GM19372 (cell line): Measurements from ENCODE around the gene RPS19.

Source experiments
- ATAC-seq: cut with Tn5 transposase; IDR thresholded peaks from one replicate; pipeline ENCODE4 v1.9.1; 2021; ENCODE audit warnings: mild to moderate bottlenecking, low read depth, moderate library complexity; ENCODE audit not compliant: unreplicated experiment

RPS19 gene

GRCh38 chr19:41897181-41897580, 37.1 kb downstream of the RPS19 start:
- ATAC-seq, result no peak

DNA sequence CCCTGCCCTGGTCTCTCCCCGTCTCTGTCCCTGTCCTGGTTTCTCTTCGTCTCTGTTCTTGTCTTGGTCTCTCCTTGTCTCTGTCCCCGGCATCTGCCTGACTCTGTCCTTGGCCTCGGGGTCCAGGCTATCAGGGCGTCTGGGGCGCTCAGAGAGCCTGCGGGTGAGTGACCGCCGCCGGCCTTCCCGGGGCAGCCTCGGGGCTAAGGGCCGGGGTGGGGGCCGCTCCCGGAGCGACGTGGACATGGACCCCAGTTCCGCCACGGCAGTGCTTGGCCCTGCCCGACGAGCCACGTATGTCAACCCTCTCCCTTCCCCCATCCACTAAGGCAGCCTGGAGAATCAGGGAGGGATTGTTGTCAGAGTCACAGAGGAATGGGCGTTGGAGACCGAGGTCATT, 37.8 kb downstream of the RPS19 start:
- ATAC-seq, result no peak

DNA sequence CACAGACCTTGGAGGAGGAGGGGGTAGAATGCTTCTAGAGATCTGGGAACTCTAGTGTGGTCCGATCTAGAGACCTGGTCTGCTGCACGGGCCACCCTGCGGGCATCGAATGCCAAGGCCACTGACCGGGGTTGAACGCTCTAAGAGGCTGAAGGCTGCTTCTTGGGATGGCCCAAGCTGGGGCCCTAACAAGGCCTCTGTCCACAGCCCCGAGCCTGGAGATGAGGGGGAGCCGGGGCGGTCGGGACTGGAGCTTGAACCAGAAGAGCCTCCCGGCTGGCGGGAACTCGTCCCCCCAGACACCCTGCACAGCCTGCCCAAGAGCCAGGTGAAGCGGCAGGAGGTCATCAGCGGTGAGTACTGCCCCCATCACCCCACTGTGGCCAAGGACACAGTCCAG, 38.2 kb downstream of the RPS19 start:
- no peak for ATAC-seq

GRCh38 chr19:41901707-41902360, 41.8 kb downstream of the RPS19 start:
- no peak for ATAC-seq

DNA sequence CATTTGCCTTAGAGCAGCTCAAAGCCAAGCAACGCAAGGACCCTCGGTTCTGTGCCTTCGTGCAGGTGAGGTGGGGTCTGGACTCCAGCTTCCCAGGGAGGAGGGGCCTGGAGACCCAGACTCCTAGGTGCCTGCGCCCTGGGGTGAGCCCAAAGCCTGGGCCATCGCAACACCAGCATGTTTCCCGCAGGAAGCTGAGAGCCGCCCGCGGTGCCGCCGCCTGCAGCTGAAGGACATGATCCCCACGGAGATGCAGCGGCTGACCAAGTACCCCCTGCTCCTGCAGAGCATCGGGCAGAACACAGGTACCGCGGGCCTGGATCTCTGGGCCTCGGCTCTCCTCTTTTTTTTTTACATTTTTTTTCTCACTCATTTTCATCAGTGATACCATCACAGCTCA, 42.5 kb downstream of the RPS19 start:
- ATAC-seq, result no peak

- no peak for ATAC-seq
Measured at GRCh38 chr19:41903193-41903953, 43.3 kb downstream of the RPS19 start.

DNA sequence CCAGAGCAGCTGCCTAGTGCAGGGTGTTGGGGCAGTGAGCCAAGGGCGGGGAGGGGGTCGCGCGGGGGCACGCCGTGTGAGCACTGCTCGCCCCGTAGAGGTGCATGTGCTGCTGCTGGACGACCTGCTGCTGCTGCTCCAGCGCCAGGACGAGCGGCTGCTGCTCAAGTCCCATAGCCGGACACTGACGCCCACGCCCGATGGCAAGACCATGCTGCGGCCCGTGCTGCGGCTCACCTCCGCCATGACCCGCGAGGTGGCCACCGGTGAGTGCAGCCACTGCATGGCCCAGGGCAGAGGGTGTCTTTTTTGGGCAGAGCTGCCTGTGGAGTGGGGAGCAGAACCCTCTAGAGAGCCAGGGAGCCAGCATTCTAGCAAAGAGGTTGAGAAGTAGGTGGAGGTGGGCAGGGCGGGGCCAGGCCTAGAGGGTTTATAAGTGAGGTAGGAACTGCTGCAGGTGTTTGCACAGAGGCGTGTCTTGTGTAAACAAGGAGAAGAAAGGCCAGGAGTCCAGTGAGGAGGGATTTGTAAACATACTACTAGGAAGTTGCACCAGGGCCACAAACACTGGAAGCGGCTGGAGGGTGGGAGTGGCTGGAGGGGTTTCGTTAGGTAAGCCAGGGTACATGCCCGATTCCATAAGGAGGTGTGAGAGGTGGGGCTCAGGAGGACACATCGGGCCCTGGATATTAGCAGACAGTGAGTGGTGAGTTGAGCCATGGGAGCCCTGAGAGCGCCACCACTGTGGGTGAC, 44.2 kb downstream of the RPS19 start:
- no peak for ATAC-seq

GRCh38 chr19:41905273-41906002, 45.4 kb downstream of the RPS19 start:
- no peak for ATAC-seq

GRCh38 chr19:41906271-41906670, 46.2 kb downstream of the RPS19 start:
- no peak for ATAC-seq

- ATAC-seq, result no peak
Measured at GRCh38 chr19:41906916-41907680, 47.0 kb downstream of the RPS19 start.

DNA sequence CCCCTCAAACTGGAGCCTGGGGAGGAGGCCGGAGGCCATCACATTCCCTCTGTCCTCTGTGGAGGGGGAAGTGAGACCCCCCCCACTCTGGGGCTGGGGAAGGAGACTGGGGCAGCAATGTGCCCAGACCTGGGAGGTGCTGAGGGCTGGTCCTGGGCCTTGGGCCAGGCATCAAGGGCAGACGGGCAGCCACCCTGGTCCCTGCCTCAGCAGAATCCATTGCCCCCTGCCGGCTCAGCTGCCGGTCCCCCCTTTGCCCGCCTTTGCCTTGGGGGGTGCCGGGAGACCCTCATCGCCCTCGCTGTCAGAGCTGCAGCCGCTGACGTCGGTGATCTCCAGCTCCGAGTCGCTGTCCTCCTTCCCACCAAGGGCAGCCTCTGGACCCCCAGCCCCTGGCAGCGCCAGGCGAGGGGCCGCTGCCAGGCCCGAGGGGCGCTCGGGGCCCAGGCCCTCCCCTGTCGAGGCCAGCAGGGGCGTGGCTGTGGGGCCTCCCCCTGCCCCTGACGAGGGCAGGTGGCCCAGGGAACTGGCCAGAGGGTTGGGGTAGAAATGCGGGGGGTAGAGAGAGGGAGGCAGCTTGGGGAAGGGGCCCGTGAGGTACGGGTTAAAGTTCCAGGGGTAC, 48.0 kb downstream of the RPS19 start:
- no peak for ATAC-seq

GRCh38 chr19:41908724-41909464, 48.8 kb downstream of the RPS19 start:
- ATAC-seq, result no peak

DNA sequence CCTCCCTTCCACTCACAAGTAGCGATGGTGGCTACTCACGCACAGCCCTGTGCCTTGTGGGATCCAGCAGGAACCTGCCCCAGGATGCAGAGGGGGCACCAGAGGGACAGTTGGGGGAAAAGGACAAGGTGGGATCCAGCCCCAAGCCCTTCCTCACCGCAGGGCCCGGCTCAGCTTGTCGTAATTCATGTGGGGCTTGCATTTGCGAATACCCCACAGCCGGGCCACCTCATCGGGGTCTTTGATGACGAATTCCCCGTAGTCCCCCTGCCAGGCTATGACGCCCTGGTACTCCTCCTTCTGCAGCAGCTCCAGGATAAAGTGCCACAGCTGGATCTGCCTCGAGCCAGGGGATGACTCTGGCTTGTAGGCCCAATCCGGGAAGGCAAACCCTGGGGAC, 49.7 kb downstream of the RPS19 start:
- no peak for ATAC-seq

GRCh38 chr19:41910240-41910991, 50.4 kb downstream of the RPS19 start:
- no peak for ATAC-seq

DNA sequence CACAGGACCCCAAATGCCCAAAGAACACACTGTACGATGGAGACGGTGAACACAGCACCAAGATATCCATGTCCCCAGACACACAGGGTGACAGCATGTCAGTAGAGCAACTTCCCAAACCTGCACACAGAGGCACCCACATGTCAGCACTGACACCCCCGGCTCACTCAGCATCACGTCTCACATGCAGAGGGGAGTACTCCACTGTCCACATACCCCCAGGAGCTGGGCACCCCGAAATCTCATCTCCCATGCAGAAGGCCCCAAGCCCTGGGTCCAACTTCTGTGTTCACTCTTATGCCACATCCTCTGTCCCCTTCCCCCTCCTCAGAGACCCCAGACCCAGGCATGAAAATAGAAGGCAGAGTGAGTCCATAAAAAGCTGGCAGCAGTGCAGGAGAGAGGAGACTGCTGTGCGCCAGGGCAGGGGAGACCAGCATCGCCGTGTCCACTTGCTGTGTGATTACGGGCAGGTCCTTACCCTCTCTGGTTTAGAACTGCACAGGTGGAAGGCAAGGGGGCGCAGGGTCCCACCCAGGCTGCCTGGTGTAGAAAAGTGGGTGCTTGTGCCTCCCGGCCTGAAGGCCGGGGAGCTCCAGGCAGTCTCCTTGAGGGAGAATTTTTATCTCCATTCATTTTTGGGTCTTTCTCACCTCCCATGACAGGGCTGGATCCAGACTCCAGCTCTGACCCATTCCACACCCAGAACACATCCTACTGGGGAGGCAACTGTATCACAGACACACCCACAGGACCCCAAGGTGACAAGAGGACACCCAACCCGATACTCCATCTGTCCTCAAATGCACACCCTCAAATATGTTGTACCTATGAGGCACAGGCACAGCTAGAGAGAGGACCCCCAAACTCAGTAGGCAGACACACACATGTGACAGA, 51.2 kb downstream of the RPS19 start:
- no peak for ATAC-seq

DNA sequence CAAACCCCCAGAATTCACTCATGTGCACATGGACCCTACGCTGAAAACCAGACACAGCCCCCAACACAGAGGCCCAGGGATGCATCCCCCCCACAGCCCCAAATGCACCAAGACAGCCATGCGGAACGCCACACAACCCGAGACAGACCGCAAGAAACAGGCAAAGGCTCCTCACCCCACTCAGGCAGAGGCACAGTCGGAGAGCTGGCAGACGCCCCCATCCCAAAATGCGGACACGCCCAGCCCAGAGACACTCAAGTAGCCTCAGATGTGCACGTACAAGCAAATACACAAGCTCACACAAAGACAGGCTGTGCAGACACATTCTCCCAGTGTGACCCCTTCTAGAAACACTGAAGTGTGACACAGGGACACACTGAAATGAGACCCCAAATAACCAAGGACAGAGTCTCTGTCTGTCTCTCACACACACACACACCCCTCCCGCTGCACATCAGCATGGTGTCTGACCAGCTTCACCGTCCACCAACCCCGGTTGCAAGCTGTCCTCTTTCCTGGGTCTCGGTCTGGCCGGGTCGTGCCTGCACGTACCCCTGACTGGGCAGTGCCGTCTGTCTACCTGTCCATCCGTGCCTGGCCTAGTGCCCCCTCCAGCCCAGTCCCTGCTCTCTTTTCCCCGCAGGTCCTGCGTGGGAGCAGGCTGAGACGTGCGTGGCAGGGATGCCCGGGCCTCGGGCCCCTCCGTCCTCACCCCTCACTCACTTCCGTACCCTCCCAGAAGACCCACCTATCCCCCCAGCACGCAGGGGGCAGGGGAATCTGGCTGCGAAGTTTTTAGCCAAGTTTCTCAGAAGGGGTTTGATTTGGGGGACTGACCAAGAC, 52.1 kb downstream of the RPS19 start:
- ATAC-seq, result no peak
